ENCODE results near the gene KRTAP7-1. TPM values are rescaled to one million over a fixed set of nuclear protein-coding genes. Genes with fewer than 3 reads are reported as not detected.

Gene KRTAP7-1
- total and polyA plus RNA-seq, 9 of the 15 experiments (the other 6 are each of a cell fraction or from before 2014, with no cell fraction given): not detected

- H3K27me3 ChIP-seq (ENCODE audit: control insufficient read depth in 2 of 2, insufficient read depth in 2 of 2, low read length in 2 of 2): no peaks in the 10 kb centered on the region
- ChIA-PET POLR2A (no interaction called here), CTCF (ENCODE audit: low intra/inter-chr PET ratio) (no interaction called here)
- no peak overlapping the region for H3K4me2 ChIP-seq (ENCODE audit: insufficient read depth, low read length)
- H3K9me3 ChIP-seq (replicated peaks; ENCODE audit: control insufficient read depth, insufficient read depth, low read depth, low read length): no peaks in the 10 kb centered on the region; the same call in 1 of the 2 replicates
- H3K36me3 ChIP-seq (ENCODE audit: control insufficient read depth, insufficient read depth, low read length): no peaks in the 10 kb centered on the region
- in situ Hi-C loops (cut with MboI) (no loop called here), intact Hi-C loops (cut with micrococcal nuclease) (no loop called here)
- DNase-seq (ENCODE audit: extremely low read depth in 1 of 4, low spot score in 3 of 4) (no peak), FAIRE-seq (no peak), ATAC-seq (no peak)
- no peak overlapping the region for H2AFZ ChIP-seq (ENCODE audit: low read depth, low read length)
- WGBS (ENCODE audit: insufficient coverage, low coverage, missing lambda C conversion rate): 0% methylated on average over 1 of the region's 1 CpG
- BruUV-seq (replicated peaks): no TSS peak
- H3K4me3 ChIP-seq: no peak overlapping the region
- TF ChIP-seq THAP12 (CRISPR knock-in tag; IDR thresholded peaks at IDR 0.05): no peak
- TF ChIP-seq BMI1 (IDR thresholded peaks at IDR 0.05; ENCODE audit: low read length): no peak
- TF ChIP-seq POLR2G (IDR thresholded peaks at IDR 0.05; ENCODE audit: low read depth, low read length): no peak
- TF ChIP-seq KLF6 (CRISPR knock-in tag; IDR thresholded peaks at IDR 0.05; ENCODE audit: borderline replicate concordance): no peak
- TF ChIP-seq ARID3B (CRISPR knock-in tag; IDR thresholded peaks at IDR 0.05; ENCODE audit: borderline replicate concordance): no peak
- no peaks in the 10 kb centered on the region for H3K79me2 ChIP-seq (ENCODE audit: control insufficient read depth, insufficient read depth, low read length)
- no peaks in the 10 kb centered on the region for H4K20me1 ChIP-seq (replicated peaks; ENCODE audit: control insufficient read depth, insufficient read depth, low read length)
- H3K27ac ChIP-seq (ENCODE audit: extremely low read depth, low read depth, low read length): no peak overlapping the region
- H3K9ac ChIP-seq (ENCODE audit: insufficient read depth in 1 of 2, low read depth in 2 of 2, low read length in 2 of 2): no peak overlapping the region
- no peaks in the 10 kb centered on the region for H3K9me1 ChIP-seq (ENCODE audit: control insufficient read depth, insufficient read depth, low read length)
- no peaks in the 10 kb centered on the region for H3K4me1 ChIP-seq (replicated peaks in 1 of 2; ENCODE audit: control insufficient read depth in 2 of 2, insufficient read depth in 2 of 2, low read length in 2 of 2)
Measured at GRCh38 chr21:30779249-30779648, 50.3 kb downstream of the KRTAP7-1 start.

Small RNA genes within 50 kb of the gene (small RNA-seq; reads per million reads assigned to genes)
- gene KRTAP8-2P (not detected), gene KRTAP8-3P (not detected)

Other genes starting within 250 kb of the KRTAP7-1 start
Only the 7 nearest of the 15 such genes appear.
- not detected in 2 replicates for gene KRTAP20-2, start 194.6 kb downstream of the KRTAP7-1 start, total RNA-seq (2014; rRNA removed)
- not detected in 2 replicates for gene KRTAP20-2, start 194.6 kb downstream of the KRTAP7-1 start, total RNA-seq (2014; rRNA removed; fragmentation: Illumina TruSeq; extraction: Trizol)
- not detected in 2 replicates for gene KRTAP20-2, start 194.6 kb downstream of the KRTAP7-1 start, total RNA-seq (2015; rRNA removed; fragmentation: Illumina TruSeq; extraction: Trizol)
- not detected in 2 replicates for gene KRTAP20-2, start 194.6 kb downstream of the KRTAP7-1 start, total RNA-seq (2021)
- not detected in 2 replicates for gene KRTAP20-2, start 194.6 kb downstream of the KRTAP7-1 start, polyA plus RNA-seq (2011; rRNA removed)
- not detected in 2 replicates for gene KRTAP20-2, start 194.6 kb downstream of the KRTAP7-1 start, polyA plus RNA-seq (2014; fragmentation: Illumina TruSeq; extraction: Trizol)
- gene KRTAP20-2, start 194.6 kb downstream of the KRTAP7-1 start, polyA plus RNA-seq (2014; fragmentation: Nextera tagmentation; extraction: Ambion mirVana): not detected
- gene KRTAP20-2, start 194.6 kb downstream of the KRTAP7-1 start, polyA plus RNA-seq (2014; rRNA removed): not detected in 2 replicates
- gene KRTAP20-3, start 186.9 kb downstream of the KRTAP7-1 start, total RNA-seq (2014; rRNA removed): not detected in 2 replicates
- gene KRTAP20-3, start 186.9 kb downstream of the KRTAP7-1 start, total RNA-seq (2014; rRNA removed; fragmentation: Illumina TruSeq; extraction: Trizol): not detected in 2 replicates
- not detected in 2 replicates for gene KRTAP20-3, start 186.9 kb downstream of the KRTAP7-1 start, total RNA-seq (2015; rRNA removed; fragmentation: Illumina TruSeq; extraction: Trizol)
- not detected in 2 replicates for gene KRTAP20-3, start 186.9 kb downstream of the KRTAP7-1 start, total RNA-seq (2021)
- not detected in 2 replicates for gene KRTAP20-3, start 186.9 kb downstream of the KRTAP7-1 start, polyA plus RNA-seq (2011; rRNA removed)
- gene KRTAP20-3, start 186.9 kb downstream of the KRTAP7-1 start, polyA plus RNA-seq (2014; fragmentation: Illumina TruSeq; extraction: Trizol): not detected in 2 replicates
- not detected for gene KRTAP20-3, start 186.9 kb downstream of the KRTAP7-1 start, polyA plus RNA-seq (2014; fragmentation: Nextera tagmentation; extraction: Ambion mirVana)
- not detected in 2 replicates for gene KRTAP20-3, start 186.9 kb downstream of the KRTAP7-1 start, polyA plus RNA-seq (2014; rRNA removed)
- not detected in 2 replicates for gene KRTAP21-3, start 111.0 kb downstream of the KRTAP7-1 start, total RNA-seq (2014; rRNA removed)
- gene KRTAP21-3, start 111.0 kb downstream of the KRTAP7-1 start, total RNA-seq (2014; rRNA removed; fragmentation: Illumina TruSeq; extraction: Trizol): not detected in 2 replicates
- not detected in 2 replicates for gene KRTAP21-3, start 111.0 kb downstream of the KRTAP7-1 start, total RNA-seq (2015; rRNA removed; fragmentation: Illumina TruSeq; extraction: Trizol)
- not detected in 2 replicates for gene KRTAP21-3, start 111.0 kb downstream of the KRTAP7-1 start, total RNA-seq (2021)
- gene KRTAP21-3, start 111.0 kb downstream of the KRTAP7-1 start, polyA plus RNA-seq (2011; rRNA removed): not detected in 2 replicates
- not detected in 2 replicates for gene KRTAP21-3, start 111.0 kb downstream of the KRTAP7-1 start, polyA plus RNA-seq (2014; fragmentation: Illumina TruSeq; extraction: Trizol)
- gene KRTAP21-3, start 111.0 kb downstream of the KRTAP7-1 start, polyA plus RNA-seq (2014; fragmentation: Nextera tagmentation; extraction: Ambion mirVana): not detected
- not detected in 2 replicates for gene KRTAP21-3, start 111.0 kb downstream of the KRTAP7-1 start, polyA plus RNA-seq (2014; rRNA removed)
- not detected in 2 replicates for gene KRTAP21-2, start 82.5 kb downstream of the KRTAP7-1 start, total RNA-seq (2014; rRNA removed)
- gene KRTAP21-2, start 82.5 kb downstream of the KRTAP7-1 start, total RNA-seq (2014; rRNA removed; fragmentation: Illumina TruSeq; extraction: Trizol): not detected in 2 replicates
- not detected in 2 replicates for gene KRTAP21-2, start 82.5 kb downstream of the KRTAP7-1 start, total RNA-seq (2015; rRNA removed; fragmentation: Illumina TruSeq; extraction: Trizol)
- gene KRTAP21-2, start 82.5 kb downstream of the KRTAP7-1 start, total RNA-seq (2021): not detected in 2 replicates
- gene KRTAP21-2, start 82.5 kb downstream of the KRTAP7-1 start, polyA plus RNA-seq (2011; rRNA removed): not detected in 2 replicates
- not detected in 2 replicates for gene KRTAP21-2, start 82.5 kb downstream of the KRTAP7-1 start, polyA plus RNA-seq (2014; fragmentation: Illumina TruSeq; extraction: Trizol)
- not detected for gene KRTAP21-2, start 82.5 kb downstream of the KRTAP7-1 start, polyA plus RNA-seq (2014; fragmentation: Nextera tagmentation; extraction: Ambion mirVana)
- not detected in 2 replicates for gene KRTAP21-2, start 82.5 kb downstream of the KRTAP7-1 start, polyA plus RNA-seq (2014; rRNA removed)
- not detected in 2 replicates for gene KRTAP21-1, start 74.3 kb downstream of the KRTAP7-1 start, total RNA-seq (2014; rRNA removed)
- not detected in 2 replicates for gene KRTAP21-1, start 74.3 kb downstream of the KRTAP7-1 start, total RNA-seq (2014; rRNA removed; fragmentation: Illumina TruSeq; extraction: Trizol)
- not detected in 2 replicates for gene KRTAP21-1, start 74.3 kb downstream of the KRTAP7-1 start, total RNA-seq (2015; rRNA removed; fragmentation: Illumina TruSeq; extraction: Trizol)
- not detected in 2 replicates for gene KRTAP21-1, start 74.3 kb downstream of the KRTAP7-1 start, total RNA-seq (2021)
- not detected in 2 replicates for gene KRTAP21-1, start 74.3 kb downstream of the KRTAP7-1 start, polyA plus RNA-seq (2011; rRNA removed)
- not detected in 2 replicates for gene KRTAP21-1, start 74.3 kb downstream of the KRTAP7-1 start, polyA plus RNA-seq (2014; fragmentation: Illumina TruSeq; extraction: Trizol)
- not detected for gene KRTAP21-1, start 74.3 kb downstream of the KRTAP7-1 start, polyA plus RNA-seq (2014; fragmentation: Nextera tagmentation; extraction: Ambion mirVana)
- gene KRTAP21-1, start 74.3 kb downstream of the KRTAP7-1 start, polyA plus RNA-seq (2014; rRNA removed): not detected in 2 replicates
- not detected in 2 replicates for gene KRTAP8-1, start 16.5 kb downstream of the KRTAP7-1 start, total RNA-seq (2014; rRNA removed)
- gene KRTAP8-1, start 16.5 kb downstream of the KRTAP7-1 start, total RNA-seq (2014; rRNA removed; fragmentation: Illumina TruSeq; extraction: Trizol): not detected in 2 replicates
- gene KRTAP8-1, start 16.5 kb downstream of the KRTAP7-1 start, total RNA-seq (2015; rRNA removed; fragmentation: Illumina TruSeq; extraction: Trizol): not detected in 2 replicates
- not detected in 2 replicates for gene KRTAP8-1, start 16.5 kb downstream of the KRTAP7-1 start, total RNA-seq (2021)
- not detected in 2 replicates for gene KRTAP8-1, start 16.5 kb downstream of the KRTAP7-1 start, polyA plus RNA-seq (2011; rRNA removed)
- not detected in 2 replicates for gene KRTAP8-1, start 16.5 kb downstream of the KRTAP7-1 start, polyA plus RNA-seq (2014; fragmentation: Illumina TruSeq; extraction: Trizol)
- not detected for gene KRTAP8-1, start 16.5 kb downstream of the KRTAP7-1 start, polyA plus RNA-seq (2014; fragmentation: Nextera tagmentation; extraction: Ambion mirVana)
- not detected in 2 replicates for gene KRTAP8-1, start 16.5 kb downstream of the KRTAP7-1 start, polyA plus RNA-seq (2014; rRNA removed)
- not detected in 2 replicates for gene KRTAP11-1, start 51.8 kb upstream of the KRTAP7-1 start, total RNA-seq (2014; rRNA removed)
- gene KRTAP11-1, start 51.8 kb upstream of the KRTAP7-1 start, total RNA-seq (2014; rRNA removed; fragmentation: Illumina TruSeq; extraction: Trizol): not detected in 2 replicates
- not detected in 2 replicates for gene KRTAP11-1, start 51.8 kb upstream of the KRTAP7-1 start, total RNA-seq (2015; rRNA removed; fragmentation: Illumina TruSeq; extraction: Trizol)
- not detected in 2 replicates for gene KRTAP11-1, start 51.8 kb upstream of the KRTAP7-1 start, total RNA-seq (2021)
- not detected in 2 replicates for gene KRTAP11-1, start 51.8 kb upstream of the KRTAP7-1 start, polyA plus RNA-seq (2011; rRNA removed)
- gene KRTAP11-1, start 51.8 kb upstream of the KRTAP7-1 start, polyA plus RNA-seq (2014; fragmentation: Illumina TruSeq; extraction: Trizol): not detected in 2 replicates
- not detected for gene KRTAP11-1, start 51.8 kb upstream of the KRTAP7-1 start, polyA plus RNA-seq (2014; fragmentation: Nextera tagmentation; extraction: Ambion mirVana)
- not detected in 2 replicates for gene KRTAP11-1, start 51.8 kb upstream of the KRTAP7-1 start, polyA plus RNA-seq (2014; rRNA removed)

Measured in K562 (cell line).